Measurements from ENCODE around the gene NCAM1. TPM values are rescaled to one million over a fixed set of nuclear protein-coding genes. Genes with fewer than 3 reads are reported as not detected.

NCAM1 gene
- total RNA-seq, 1 donor from 2014 or later: not detected

DNA sequence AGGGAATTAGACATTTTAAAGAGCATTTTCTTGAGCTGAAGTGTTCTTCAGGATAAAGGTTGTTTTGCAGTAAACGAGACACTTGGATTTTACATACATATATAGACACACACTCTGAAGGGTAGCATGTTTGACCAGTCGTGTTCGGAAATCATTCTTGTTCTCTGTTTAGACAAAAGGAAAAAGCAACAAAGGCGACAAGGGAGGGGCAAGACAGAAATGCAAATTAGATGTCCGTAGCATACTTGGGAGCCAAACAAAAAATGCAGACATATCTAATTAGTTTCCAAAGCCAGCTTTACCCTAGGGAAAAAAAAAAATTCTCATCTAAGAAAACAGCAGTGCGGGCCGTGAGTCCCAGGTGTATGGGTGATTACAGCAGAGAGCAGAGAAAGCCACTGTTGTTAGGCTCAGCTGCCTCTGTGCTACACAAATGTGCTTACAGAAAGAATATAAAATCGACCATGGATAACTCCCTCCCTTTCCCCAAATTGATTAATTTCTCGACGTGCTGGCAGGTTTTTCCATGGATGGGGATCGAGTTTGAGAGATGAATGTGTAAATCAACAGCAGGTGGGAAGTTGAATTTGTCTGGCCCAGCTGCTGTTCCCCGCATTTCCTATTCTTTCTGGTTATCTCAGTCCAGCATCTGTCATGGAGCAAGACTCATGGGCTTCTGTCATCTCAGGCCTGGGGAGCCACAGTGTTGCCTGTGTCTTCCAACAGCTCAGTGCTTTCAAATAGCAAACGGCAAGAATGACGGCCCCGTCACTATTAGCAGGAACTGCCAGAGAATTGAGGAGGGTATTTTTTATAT lies 176.7 kb downstream of the NCAM1 start:
- Mint-ChIP-seq H3K4me1 (ENCODE audit: low read depth) (no peaks in the 10 kb centered on the region), H3K36me3 (ENCODE audit: low read depth) (no peaks in the 10 kb centered on the region), H3K27me3 (ENCODE audit: insufficient read depth) (peaks cover 14% of the 10 kb centered on the region), H3K27ac (no peak overlapping the region), H3K4me3 (no peak overlapping the region), H3K9me3 (no peaks in the 10 kb centered on the region)
- intact Hi-C loops (cut with micrococcal nuclease): no loop called here
- no peak for DNase-seq (ENCODE audit: low spot score)

DNA sequence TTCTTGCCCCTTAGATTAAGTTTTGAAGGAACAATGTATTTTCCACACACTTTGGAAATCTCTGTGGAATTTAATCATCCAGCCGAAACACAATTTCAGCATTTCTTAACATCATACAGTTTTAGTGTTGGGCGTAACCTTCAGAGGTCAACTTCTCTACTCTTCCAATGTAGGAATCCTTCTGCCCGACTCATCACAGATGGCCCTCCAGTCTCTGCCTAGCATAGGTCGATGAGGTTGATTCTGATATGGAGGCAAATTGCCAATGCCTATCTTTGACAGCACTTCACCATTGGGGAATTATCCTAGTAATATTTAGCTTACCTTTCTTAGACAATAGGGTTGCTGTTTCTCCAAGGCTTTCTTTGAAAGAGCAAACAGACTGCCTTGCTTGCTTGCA lies 177.5 kb downstream of the NCAM1 start:
- Mint-ChIP-seq H3K36me3 (ENCODE audit: low read depth) (no peaks in the 10 kb centered on the region), H3K4me3 (no peak overlapping the region), H3K4me1 (ENCODE audit: low read depth) (no peaks in the 10 kb centered on the region), H3K27ac (no peak overlapping the region), H3K9me3 (no peaks in the 10 kb centered on the region), H3K27me3 (ENCODE audit: insufficient read depth) (peaks cover 14% of the 10 kb centered on the region)
- intact Hi-C loops (cut with micrococcal nuclease): no loop called here
- no peak for DNase-seq (ENCODE audit: low spot score)

- no peak for DNase-seq (ENCODE audit: low spot score)
- H3K9me3 Mint-ChIP-seq: no peaks in the 10 kb centered on the region
- intact Hi-C loops (cut with micrococcal nuclease): no loop called here
- no peak overlapping the region for H3K27ac Mint-ChIP-seq
- no peaks in the 10 kb centered on the region for H3K4me1 Mint-ChIP-seq (ENCODE audit: low read depth)
- H3K36me3 Mint-ChIP-seq (ENCODE audit: low read depth): no peaks in the 10 kb centered on the region
- H3K27me3 Mint-ChIP-seq (ENCODE audit: insufficient read depth): peaks cover 16% of the 10 kb centered on the region
- no peak overlapping the region for H3K4me3 Mint-ChIP-seq
Measured at GRCh38 chr11:113141010-113141409, 179.8 kb downstream of the NCAM1 start.

GRCh38 chr11:113142508-113142907 lies 181.3 kb downstream of the NCAM1 start:
- no peak overlapping the region for H3K27ac Mint-ChIP-seq
- DNase-seq (ENCODE audit: low spot score): no peak
- no peaks in the 10 kb centered on the region for H3K4me1 Mint-ChIP-seq (ENCODE audit: low read depth)
- no peaks in the 10 kb centered on the region for H3K9me3 Mint-ChIP-seq
- H3K36me3 Mint-ChIP-seq (ENCODE audit: low read depth): no peaks in the 10 kb centered on the region
- no peak overlapping the region for H3K4me3 Mint-ChIP-seq
- H3K27me3 Mint-ChIP-seq (ENCODE audit: insufficient read depth): peaks cover 15% of the 10 kb centered on the region
- intact Hi-C loops (cut with micrococcal nuclease): no loop called here

DNA sequence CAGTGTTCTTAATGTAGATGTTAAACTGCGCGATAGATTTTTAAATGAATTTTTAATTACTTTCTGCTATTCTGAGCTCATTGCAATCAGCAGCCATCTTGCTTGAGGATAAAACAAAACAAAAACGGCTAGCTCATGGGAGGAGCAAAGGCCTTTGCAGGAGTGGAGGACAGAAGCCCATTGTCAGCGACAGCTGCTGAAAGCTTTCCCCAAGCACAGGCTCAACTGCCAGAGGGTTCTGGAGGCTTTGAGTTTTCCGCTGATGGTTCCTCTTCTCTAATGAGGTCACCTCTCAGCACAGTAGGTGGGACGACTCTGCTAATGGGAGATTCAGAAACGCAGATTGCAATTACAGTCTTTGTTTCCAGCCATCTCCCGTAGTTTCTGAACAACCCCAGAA lies 186.0 kb downstream of the NCAM1 start:
- intact Hi-C loops (cut with micrococcal nuclease): no loop called here
- Mint-ChIP-seq H3K4me1 (ENCODE audit: low read depth) (no peaks in the 10 kb centered on the region), H3K9me3 (no peaks in the 10 kb centered on the region), H3K36me3 (ENCODE audit: low read depth) (no peaks in the 10 kb centered on the region), H3K27ac (no peak overlapping the region), H3K27me3 (ENCODE audit: insufficient read depth) (peaks cover 4% of the 10 kb centered on the region), H3K4me3 (no peak overlapping the region)
- no peak for DNase-seq (ENCODE audit: low spot score)

DNA sequence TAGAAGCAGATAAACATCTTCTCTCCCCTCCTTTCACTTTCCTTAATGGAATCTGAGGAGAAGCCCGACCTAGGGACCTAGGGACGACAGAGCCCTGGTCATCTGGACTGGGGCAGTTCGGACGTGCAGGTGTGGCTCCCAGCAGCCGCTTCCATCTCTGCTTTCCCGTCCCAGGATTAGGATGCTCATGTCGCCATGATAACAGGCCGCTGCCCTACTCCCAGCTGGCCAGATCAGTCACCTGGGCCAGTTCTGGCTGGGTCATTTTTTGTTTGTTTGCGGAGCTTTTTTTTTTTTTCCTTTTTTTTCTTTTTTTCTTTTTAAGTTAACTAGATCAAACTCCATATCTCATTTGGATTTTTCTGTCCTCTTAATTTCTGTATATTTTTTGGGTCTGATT lies 186.9 kb downstream of the NCAM1 start:
- no peak overlapping the region for H3K27ac Mint-ChIP-seq
- intact Hi-C loops (cut with micrococcal nuclease): no loop called here
- DNase-seq (ENCODE audit: low spot score): no peak
- peaks cover 4% of the 10 kb centered on the region for H3K27me3 Mint-ChIP-seq (ENCODE audit: insufficient read depth)
- no peaks in the 10 kb centered on the region for H3K4me1 Mint-ChIP-seq (ENCODE audit: low read depth)
- H3K4me3 Mint-ChIP-seq: no peak overlapping the region
- no peaks in the 10 kb centered on the region for H3K9me3 Mint-ChIP-seq
- no peaks in the 10 kb centered on the region for H3K36me3 Mint-ChIP-seq (ENCODE audit: low read depth)

- Mint-ChIP-seq H3K9me3 (no peaks in the 10 kb centered on the region), H3K36me3 (ENCODE audit: low read depth) (no peaks in the 10 kb centered on the region), H3K27ac (no peak overlapping the region), H3K27me3 (ENCODE audit: insufficient read depth) (peaks cover 4% of the 10 kb centered on the region), H3K4me3 (no peak overlapping the region), H3K4me1 (ENCODE audit: low read depth) (no peaks in the 10 kb centered on the region)
- intact Hi-C loops (cut with micrococcal nuclease): no loop called here
- no peak for DNase-seq (ENCODE audit: low spot score)
Measured at GRCh38 chr11:113148652-113149051, 187.4 kb downstream of the NCAM1 start.

- Mint-ChIP-seq H3K9me3 (no peaks in the 10 kb centered on the region), H3K4me1 (ENCODE audit: low read depth) (no peaks in the 10 kb centered on the region), H3K4me3 (no peak overlapping the region), H3K27ac (no peak overlapping the region), H3K27me3 (ENCODE audit: insufficient read depth) (peaks cover 2% of the 10 kb centered on the region), H3K36me3 (ENCODE audit: low read depth) (no peaks in the 10 kb centered on the region)
- no peak for DNase-seq (ENCODE audit: low spot score)
- intact Hi-C loops (cut with micrococcal nuclease): no loop called here
Measured at GRCh38 chr11:113151521-113151920, 190.3 kb downstream of the NCAM1 start.

- no peak overlapping the region for H3K27ac Mint-ChIP-seq
- intact Hi-C loops (cut with micrococcal nuclease): no loop called here
- H3K9me3 Mint-ChIP-seq: no peaks in the 10 kb centered on the region
Measured at GRCh38 chr11:113152500-113152899, 191.3 kb downstream of the NCAM1 start.

GRCh38 chr11:113153847-113154246 lies 192.6 kb downstream of the NCAM1 start:
- DNase-seq (ENCODE audit: low spot score): no peak
- no peaks in the 10 kb centered on the region for H3K9me3 Mint-ChIP-seq
- no peak overlapping the region for H3K4me3 Mint-ChIP-seq
- no peak overlapping the region for H3K27ac Mint-ChIP-seq
- no peaks in the 10 kb centered on the region for H3K36me3 Mint-ChIP-seq (ENCODE audit: low read depth)
- intact Hi-C loops (cut with micrococcal nuclease): no loop called here
- no peaks in the 10 kb centered on the region for H3K4me1 Mint-ChIP-seq (ENCODE audit: low read depth)
- H3K27me3 Mint-ChIP-seq (ENCODE audit: insufficient read depth): peaks cover 2% of the 10 kb centered on the region

More at GRCh38 chr11:113152500-113152899, 191.3 kb downstream of the NCAM1 start:
- Mint-ChIP-seq H3K4me3 (no peak overlapping the region), H3K27me3 (ENCODE audit: insufficient read depth) (peaks cover 2% of the 10 kb centered on the region), H3K36me3 (ENCODE audit: low read depth) (no peaks in the 10 kb centered on the region), H3K4me1 (ENCODE audit: low read depth) (no peaks in the 10 kb centered on the region)
- no peak for DNase-seq (ENCODE audit: low spot score)

DNA sequence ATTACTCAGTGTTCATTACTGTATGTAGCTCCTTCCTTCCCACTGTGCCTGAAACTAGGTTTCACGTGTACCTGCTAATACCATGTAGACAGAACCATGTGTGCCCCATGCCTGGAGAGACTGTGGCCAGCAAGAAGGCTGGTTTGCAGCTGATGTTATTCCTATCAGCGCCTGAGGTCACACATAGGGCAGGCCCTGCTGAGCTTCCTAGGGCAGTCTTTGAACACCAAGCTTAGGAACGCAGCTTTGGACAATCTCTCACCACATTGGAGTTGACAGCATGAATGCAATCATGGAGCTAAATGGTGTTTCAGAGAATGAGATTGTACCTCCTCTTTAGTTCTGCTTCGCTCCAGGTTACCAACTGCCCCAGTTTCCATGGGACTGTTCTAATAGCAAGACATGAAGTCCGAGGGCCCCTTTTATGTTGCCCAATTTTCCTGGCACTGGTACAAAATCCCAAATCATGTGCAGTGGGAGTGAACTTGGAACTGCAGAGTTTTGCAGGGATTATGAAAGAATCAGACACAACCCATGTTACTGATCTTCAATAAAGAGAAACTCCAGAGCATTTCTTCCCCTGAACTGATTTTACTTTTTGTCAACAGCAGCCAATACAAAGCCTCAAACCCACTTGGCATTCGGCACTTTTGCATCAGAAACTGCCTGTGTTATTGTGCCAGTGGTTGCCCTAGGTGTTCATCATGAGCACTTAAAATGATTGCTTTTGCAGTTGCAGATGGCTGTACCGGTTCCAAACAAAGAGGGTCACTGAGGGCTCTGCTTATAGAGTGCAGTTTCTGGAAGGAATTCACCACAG lies 199.0 kb downstream of the NCAM1 start:
- no peak for DNase-seq (ENCODE audit: low spot score)
- intact Hi-C loops (cut with micrococcal nuclease): no loop called here
- no peaks in the 10 kb centered on the region for H3K4me1 Mint-ChIP-seq (ENCODE audit: low read depth)
- H3K27me3 Mint-ChIP-seq (ENCODE audit: insufficient read depth): no peaks in the 10 kb centered on the region
- H3K36me3 Mint-ChIP-seq (ENCODE audit: low read depth): no peaks in the 10 kb centered on the region
- no peaks in the 10 kb centered on the region for H3K9me3 Mint-ChIP-seq
- H3K27ac Mint-ChIP-seq: no peak overlapping the region
- H3K4me3 Mint-ChIP-seq: no peak overlapping the region

GRCh38 chr11:113160808-113161124 lies 199.5 kb downstream of the NCAM1 start:
- H3K27ac Mint-ChIP-seq: no peak overlapping the region
- no peaks in the 10 kb centered on the region for H3K36me3 Mint-ChIP-seq (ENCODE audit: low read depth)
- intact Hi-C loops (cut with micrococcal nuclease): no loop called here
- no peaks in the 10 kb centered on the region for H3K4me1 Mint-ChIP-seq (ENCODE audit: low read depth)
- H3K27me3 Mint-ChIP-seq (ENCODE audit: insufficient read depth): no peaks in the 10 kb centered on the region
- H3K4me3 Mint-ChIP-seq: no peak overlapping the region
- no peak for DNase-seq (ENCODE audit: low spot score)
- H3K9me3 Mint-ChIP-seq: no peaks in the 10 kb centered on the region

DNA sequence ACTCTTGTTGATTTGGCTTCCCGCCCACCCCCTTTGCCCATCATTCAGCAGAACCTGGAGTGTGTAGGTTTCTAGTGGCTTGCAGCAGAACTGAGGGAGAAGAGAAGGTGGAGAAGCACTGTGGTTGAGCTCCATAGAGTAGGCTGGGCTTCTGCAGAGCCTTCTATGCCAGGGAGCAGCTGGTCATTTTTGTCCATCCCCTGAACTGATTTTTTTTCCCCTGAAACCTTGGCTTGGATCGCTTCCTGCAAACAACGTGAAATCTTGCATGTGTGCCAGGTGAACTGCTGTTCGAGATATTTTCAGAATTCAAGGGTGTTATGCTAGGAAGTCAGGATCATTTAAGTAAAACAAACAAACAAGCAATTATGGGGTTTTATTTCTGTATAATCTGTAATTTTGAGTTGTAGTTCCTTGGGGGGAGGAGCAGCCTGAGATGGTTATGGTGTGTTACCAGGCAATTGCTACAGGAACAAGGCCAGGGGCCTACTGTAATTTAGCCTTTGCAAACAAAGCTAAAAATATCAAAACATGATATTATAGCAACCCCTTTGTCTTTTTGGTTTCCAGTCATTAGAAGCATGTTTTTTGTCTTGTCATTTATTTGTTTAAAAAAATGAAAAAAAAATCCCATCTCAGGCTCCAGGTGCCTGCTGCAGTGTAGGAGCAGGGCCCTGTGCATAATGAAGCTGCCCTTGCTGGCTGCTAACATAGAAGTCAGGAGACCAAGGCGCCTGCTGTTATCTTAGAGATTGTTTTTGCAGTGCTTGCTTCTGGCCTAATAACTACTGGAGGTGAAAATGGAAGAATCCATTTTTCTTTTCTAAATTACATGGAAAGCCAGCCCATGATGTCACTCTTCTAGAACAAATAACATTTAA lies 200.7 kb downstream of the NCAM1 start:
- Mint-ChIP-seq H3K27ac (no peak overlapping the region), H3K27me3 (ENCODE audit: insufficient read depth) (no peaks in the 10 kb centered on the region), H3K4me1 (ENCODE audit: low read depth) (no peaks in the 10 kb centered on the region), H3K4me3 (no peak overlapping the region), H3K9me3 (no peaks in the 10 kb centered on the region), H3K36me3 (ENCODE audit: low read depth) (no peaks in the 10 kb centered on the region)
- no peak for DNase-seq (ENCODE audit: low spot score)
- intact Hi-C loops (cut with micrococcal nuclease): no loop called here

All from activated T-helper 1 cell treated with anti-CD3 and anti-CD28 coated beads, Interleukin-12 subunit alpha, Interleukin-12 subunit beta, Interleukin-2, Interleukin-4 antibody, amounts not matched to agents 30 ng/mL and 10 ng/mL and 1 ng/mL, durations not matched to agents 14 hours and 24 hours and 36 hours (primary cell).